AG10803 (cell line): Measurements from ENCODE around the gene F11R.
A peak's percentile ranks its signal among the peaks of the same experiment; 100 is the strongest.
"Not testable (repeated sequence)": the region's sequence is repeated elsewhere in the genome, so short reads cannot be mapped to it uniquely, and the experiment has no call there.

Experiments used
- DNase-seq: peaks from one replicate; pipeline ENCODE4 v3.0.0; 2010; ENCODE audit warnings: low read depth
- H3K4me3 ChIP-seq: 2 replicates; pipeline ENCODE4 v1.5.1; 2011; ENCODE audit warnings: mild to moderate bottlenecking, low read length, control low read depth
- TF ChIP-seq, protein P1 (sequence below): conservative IDR thresholded peaks from 2 replicates; pipeline ENCODE4 v1.5.1; 2011; ENCODE audit warnings: mild to moderate bottlenecking, low read length, control low read depth, inconsistent platforms

The F11R gene

DNA sequence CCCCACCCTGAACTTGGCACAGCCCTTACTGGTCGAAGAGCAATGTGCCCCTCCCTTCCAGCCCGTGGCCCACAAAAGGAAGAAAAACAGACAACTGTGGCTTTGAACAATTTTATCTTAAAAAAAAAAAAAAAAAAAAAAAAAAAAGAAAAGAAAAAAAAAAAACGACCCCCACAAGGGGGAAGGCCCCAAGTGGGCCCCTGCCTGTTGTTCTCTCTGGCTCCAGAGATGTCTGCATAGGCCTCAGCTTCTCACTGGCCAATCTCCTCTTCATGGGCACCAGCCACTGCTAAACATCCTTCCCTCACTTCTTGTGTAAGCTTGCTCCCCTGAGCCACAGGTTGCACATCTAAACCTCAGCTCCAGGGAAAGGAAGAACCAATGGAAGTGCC is 18.2 kb upstream of the F11R start:
- TF ChIP-seq, protein P1, sequence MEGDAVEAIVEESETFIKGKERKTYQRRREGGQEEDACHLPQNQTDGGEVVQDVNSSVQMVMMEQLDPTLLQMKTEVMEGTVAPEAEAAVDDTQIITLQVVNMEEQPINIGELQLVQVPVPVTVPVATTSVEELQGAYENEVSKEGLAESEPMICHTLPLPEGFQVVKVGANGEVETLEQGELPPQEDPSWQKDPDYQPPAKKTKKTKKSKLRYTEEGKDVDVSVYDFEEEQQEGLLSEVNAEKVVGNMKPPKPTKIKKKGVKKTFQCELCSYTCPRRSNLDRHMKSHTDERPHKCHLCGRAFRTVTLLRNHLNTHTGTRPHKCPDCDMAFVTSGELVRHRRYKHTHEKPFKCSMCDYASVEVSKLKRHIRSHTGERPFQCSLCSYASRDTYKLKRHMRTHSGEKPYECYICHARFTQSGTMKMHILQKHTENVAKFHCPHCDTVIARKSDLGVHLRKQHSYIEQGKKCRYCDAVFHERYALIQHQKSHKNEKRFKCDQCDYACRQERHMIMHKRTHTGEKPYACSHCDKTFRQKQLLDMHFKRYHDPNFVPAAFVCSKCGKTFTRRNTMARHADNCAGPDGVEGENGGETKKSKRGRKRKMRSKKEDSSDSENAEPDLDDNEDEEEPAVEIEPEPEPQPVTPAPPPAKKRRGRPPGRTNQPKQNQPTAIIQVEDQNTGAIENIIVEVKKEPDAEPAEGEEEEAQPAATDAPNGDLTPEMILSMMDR = no peak
- peak overlapping the region; percentile 58 for H3K4me3 ChIP-seq
- no peak for DNase-seq

DNA sequence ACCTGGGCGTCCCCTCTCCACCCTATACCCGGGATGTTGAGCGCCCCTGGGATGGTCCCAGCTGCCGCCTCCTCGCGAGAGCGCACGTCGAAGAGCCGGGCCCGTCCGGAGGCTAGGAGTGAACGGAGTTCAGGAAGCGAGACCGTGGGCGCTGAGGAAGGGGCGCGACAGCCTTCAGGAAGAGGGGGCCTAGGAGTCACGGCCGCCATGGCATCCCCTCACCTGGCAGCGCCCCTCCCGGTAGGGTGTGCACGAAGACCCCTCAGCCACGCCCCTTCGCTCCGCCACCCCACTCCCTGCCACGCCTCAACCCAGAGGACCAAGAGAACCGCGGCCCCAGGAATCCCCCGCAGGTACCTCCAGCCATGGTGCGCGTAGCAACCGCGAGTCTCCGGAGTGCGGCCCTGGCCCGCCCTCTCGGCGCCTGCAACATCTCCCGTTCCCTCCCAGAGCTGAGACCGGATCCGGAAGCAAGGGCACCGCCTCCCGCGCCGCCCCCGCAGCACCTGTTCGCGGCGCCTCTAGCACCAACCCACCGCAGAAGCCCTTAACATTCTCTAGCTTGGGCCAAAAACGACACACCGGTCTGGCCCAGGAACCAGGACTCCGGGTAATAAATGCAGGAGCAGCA is 17.7 kb upstream of the F11R start, which contains the start of gene TSTD1:
Gene TSTD1, minus strand, starts transcription at position 442 of the 631 bp plus-strand sequence. Its CDS starts 75 bp downstream, at position 367.
- H3K4me3 ChIP-seq = peak within 1 kb of the TSS; percentile 58
- TF ChIP-seq, protein P1 = no peak
- no peak for DNase-seq

DNA sequence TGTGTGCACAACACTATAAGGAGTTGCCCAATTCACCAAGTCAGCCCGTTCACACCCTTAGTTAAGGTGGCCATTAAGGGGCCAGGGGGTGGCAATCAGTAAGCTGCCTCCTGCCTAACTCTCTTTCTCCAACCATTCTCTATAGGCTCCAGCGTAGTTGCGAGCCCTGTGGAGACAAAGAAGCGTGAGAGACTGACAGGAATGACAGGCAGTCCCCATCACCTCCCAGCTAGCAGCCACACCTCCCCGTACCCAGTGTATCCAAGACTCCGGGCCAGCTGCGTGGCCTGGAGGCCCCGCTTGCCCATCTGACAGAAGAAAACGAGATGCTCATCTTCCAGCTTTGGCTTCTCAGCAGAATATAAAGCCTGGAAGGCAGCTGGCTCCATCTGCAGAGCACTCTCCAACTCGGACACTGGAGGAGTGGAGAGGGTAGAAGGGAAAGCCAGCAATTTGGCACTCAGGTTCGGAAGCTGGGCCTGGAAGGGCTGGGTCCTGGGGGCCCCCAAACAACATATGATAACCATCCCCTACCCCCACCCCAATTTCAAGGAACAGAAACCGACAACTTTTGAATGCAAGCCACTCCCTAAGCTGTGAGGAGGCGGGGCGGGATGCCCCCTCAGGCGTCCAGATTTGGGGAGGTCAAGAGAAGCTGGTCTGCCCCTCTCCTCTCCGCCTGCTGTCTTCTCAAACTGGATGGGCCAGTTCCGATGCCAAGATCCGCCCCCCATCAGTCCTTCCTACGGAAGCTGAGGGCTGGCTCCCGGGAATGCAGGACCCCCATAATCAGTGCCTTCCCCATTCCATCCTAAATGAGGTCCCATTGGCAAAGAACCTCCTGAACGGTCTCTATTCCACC is 16.9 kb upstream of the F11R start:
- TF ChIP-seq, protein P1 = no peak
- DNase-seq = no peak
- peak overlapping the region; percentile 58 for H3K4me3 ChIP-seq

DNA sequence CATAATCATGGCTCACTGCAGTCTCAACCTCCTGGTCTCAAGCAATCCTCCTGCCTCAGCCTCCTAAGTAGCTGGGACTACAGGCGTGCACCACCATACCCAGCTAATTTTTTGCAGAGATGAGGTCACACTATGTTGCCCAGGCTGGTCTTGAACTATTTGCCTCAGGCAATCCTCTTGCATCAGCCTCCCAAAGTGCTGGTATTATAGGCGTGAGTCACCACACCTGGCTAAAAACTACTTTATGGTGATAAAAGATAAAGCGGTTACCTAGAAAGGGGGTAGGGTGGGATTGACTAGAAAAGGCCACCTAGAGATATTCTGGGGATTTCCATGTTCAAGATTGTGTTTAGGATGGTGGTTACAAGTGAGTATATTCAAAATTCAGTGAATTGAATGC is 12.8 kb upstream of the F11R start:
- H3K4me3 ChIP-seq = no peak overlapping the region
- TF ChIP-seq, protein P1 = no peak
- DNase-seq = no peak

DNA sequence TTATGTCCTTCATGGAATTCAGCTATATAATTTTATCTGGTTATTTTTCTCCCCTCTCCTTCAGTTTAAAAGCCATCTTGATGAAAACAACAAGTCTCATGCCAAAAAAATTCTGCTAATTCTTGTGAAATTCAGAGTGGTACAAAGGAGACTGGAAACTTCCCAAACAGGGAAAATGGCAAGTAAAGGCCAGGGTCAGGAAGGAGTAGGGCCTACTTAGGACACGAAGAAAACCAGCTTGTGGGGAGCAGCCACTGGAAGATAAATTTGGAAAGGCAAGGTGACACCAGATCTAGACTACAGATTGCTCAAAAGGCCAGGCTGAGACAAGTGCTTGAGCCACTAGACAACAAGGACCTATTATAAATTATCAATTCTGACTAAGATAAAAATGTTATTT is 11.5 kb upstream of the F11R start:
- TF ChIP-seq, protein P1 = no peak
- no peak overlapping the region for H3K4me3 ChIP-seq
- no peak for DNase-seq

DNA sequence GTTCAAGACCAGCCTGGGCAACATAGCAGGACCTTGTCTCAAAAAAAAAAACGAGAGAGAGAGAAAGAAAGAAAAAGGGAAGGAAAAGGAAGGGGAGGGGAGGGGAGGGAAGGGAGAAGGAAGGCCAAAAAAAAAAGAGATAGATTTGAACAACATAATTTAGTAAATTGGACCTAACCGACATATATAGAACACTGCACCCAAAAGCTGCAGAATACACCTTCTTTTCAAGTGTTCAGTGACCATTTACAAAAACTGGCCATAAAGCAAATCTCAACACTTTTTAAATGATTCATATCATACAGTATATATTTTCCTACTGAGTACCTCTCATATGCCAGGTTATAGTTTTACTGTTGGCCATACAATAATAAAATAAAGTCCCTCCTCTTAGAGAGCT is 10.9 kb upstream of the F11R start:
- TF ChIP-seq, protein P1 = no peak

DNA sequence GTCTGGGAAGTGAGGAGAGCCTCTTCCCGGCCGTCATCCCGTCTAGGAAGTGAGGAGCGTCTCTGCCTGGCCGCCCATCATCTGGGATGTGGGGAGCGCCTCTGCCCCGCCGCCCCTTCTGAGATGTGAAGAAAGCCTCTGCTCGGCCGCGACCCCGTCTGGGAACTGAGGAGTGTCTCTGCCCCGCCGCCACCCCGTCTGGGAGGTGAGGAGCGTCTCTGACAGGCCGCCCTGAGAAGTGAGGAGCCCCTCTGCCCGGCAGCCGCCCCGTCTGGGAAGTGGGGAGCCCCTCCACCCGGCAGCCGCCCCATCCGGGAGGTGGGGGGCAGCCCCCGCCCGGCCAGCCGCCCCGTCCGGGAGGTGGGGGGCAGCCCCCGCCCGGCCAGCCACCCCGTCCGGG is 8.5 kb upstream of the F11R start:
- not testable (repeated sequence) for H3K4me3 ChIP-seq, DNase-seq

More for the DNA sequence above, 10.9 kb upstream of the F11R start:
- H3K4me3 ChIP-seq = no peak overlapping the region
- DNase-seq = no peak

DNA sequence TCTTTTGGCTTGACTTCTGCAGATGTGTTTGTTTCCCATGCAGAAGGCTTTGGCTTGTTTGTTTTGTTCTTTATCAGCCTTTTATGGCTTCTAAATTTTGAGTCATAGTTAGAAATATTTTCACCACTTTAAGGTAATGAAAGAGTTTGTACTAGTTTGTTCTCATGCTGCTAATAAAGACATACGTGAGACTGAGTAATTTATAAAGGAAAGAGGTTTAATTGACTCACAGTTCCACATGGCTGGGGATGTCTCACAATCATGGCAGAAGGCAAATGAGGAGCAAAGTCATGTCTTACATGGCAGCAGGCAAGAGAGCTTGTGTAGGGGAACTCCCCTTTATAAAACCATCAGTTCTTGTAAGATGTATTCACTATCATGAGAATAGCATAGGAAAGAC is 6.0 kb upstream of the F11R start:
- not testable (repeated sequence) for H3K4me3 ChIP-seq, DNase-seq

DNA sequence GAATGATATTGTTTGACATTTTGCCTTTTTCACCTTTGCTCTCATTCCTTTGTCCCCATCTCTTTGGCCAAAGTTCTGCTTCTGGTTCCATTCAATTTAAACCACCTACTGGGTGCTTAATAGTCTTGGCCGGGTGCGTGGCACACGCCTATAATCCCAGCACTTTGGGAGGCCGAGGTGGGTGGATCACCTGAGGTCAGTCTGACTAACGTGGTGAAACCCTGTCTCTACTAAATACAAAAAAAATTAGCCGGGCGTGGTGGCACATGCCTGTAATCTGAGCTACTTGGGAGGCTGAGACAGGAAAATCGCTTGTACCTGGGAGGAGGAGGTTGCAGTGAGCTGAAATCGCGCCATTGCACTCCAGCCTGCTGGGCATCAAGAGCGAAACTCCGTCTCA is 1.5 kb upstream of the F11R start:
- DNase-seq, H3K4me3 ChIP-seq: not testable (repeated sequence)
